GM12801 (cell line): ENCODE measurements around the gene PXK.

ENCODE experiments used
- CTCF ChIP-seq: IDR thresholded peaks from one replicate; pipeline ENCODE4 v1.5.1; 2011; ENCODE audit warnings: control low read depth; ENCODE audit not compliant: insufficient read length; ENCODE audit errors: extremely low read depth

The PXK gene

GRCh38 chr3:58470363-58471024 is 137.8 kb downstream of the PXK start:
- TF ChIP-seq CTCF: no peak

DNA sequence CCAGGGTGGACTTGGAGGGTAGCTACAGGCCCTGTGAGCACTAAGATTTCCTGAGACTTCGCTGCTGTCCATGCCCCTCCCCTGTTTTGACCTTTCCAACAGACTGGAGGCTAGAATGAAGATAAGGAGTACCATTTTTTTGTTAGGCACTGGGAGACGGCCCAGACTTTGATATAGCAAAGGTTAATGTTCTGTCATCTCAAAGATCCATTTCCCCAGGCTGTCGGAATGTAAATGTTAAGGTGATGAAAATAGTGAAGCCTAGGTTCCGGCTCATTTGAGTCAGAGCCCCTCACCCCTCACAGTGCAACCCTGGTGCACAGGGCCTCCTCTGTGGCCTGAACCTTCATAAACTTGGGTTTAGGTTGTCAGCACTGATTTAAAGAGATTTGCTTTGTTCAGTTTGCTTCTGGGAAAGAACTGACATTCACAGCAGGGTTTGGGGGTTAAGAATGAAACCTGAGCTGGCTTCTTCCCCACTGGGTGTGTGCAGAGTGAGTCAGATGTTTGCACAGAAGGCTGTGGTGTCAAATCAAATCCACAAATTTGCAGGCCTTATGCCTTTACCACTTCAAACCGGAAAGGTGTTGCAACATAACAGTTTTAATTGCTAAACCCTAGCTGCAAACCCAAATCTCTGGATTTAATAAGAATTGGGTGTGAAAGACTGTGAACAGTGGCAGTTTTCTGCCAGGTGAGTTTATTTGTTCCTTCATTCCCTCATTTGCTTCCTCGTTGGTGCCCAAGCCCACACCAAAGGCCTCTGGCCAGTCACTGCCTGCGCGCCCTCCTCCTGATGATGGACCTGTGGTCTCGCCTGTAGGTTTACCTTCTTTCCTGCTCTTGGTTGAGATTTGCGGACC is 138.6 kb downstream of the PXK start:
- no peak for TF ChIP-seq CTCF

DNA sequence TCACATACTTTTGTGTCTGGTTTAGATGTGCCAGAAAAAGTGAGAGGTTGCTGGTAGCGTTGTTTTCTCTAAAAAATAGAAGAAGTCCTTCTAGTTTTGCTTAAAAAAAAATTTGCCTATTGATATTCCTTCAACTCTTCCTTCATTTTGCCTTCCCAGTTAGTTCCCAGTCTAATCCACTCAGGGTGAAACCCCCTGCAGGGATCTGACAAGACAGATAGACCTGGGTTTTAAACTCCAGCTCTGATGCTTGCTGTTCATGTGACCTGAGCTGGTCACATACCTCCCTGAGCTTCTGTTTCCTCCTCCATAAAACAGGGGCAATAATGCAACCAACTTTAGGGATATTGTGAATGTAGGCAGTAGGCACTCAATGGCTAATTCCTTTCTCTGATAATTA is 140.6 kb downstream of the PXK start:
- no peak for TF ChIP-seq CTCF

- no peak for TF ChIP-seq CTCF
Observed at GRCh38 chr3:58474348-58474911, 141.7 kb downstream of the PXK start.

GRCh38 chr3:58474967-58475578 is 142.4 kb downstream of the PXK start:
- no peak for TF ChIP-seq CTCF
